ENCODE measurements around the gene ACTC1.

Gene ACTC1

GRCh38 chr15:34773013-34773412, 22.3 kb downstream of the ACTC1 start:
- no peak for TF ChIP-seq CTCF (IDR thresholded peaks at IDR 0.05; ENCODE audit: low read depth, low read length, poor library complexity, severe bottlenecking)
- TF ChIP-seq EZH2phosphoT487 (IDR thresholded peaks at IDR 0.05; ENCODE audit: borderline replicate concordance, low read length) = no peak

DNA sequence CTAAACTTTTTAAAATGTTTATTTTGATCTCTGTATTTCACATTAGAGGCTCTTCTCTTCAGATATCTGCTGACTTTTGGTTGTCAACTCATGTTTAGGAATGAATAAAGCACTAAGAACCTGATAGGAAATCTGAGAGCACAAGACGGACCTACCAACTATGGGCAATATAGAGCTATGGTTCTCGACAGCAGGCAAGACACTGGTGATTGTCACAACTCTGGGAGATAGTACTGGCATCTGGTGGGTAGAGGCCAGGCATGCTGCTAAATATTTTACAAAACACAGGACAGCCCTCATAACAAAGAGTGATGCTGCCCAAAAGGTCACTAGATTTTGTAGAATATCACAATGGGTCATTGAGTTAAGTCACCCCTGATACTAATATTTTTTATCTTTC, 23.0 kb downstream of the ACTC1 start:
- H3F3A ChIP-seq (ENCODE audit: control insufficient read depth, insufficient read depth) = no peaks in the 10 kb centered on the region
- H3K27ac ChIP-seq (ENCODE audit: low read depth, low read length) = no peak overlapping the region
- TF ChIP-seq CTCF (IDR thresholded peaks at IDR 0.05; ENCODE audit: low read depth, low read length, poor library complexity, severe bottlenecking) (no peak), EZH2phosphoT487 (IDR thresholded peaks at IDR 0.05; ENCODE audit: borderline replicate concordance, low read length) (no peak)
- no peaks in the 10 kb centered on the region for H3K9me3 ChIP-seq (ENCODE audit: control insufficient read depth, insufficient read depth, low read length)
- no peaks in the 10 kb centered on the region for H3K4me1 ChIP-seq (ENCODE audit: control insufficient read depth, low read length)
- no peaks in the 10 kb centered on the region for H3K79me2 ChIP-seq (ENCODE audit: control insufficient read depth, low read length)
- no peaks in the 10 kb centered on the region for H4K20me1 ChIP-seq (ENCODE audit: control insufficient read depth, insufficient read depth, low read depth, low read length)
- no peaks in the 10 kb centered on the region for H3K9me2 ChIP-seq (replicated peaks; ENCODE audit: control insufficient read depth, low read length)
- H3K4me2 ChIP-seq (ENCODE audit: low read length) = no peak overlapping the region
- no peaks in the 10 kb centered on the region for H3K36me3 ChIP-seq (ENCODE audit: control insufficient read depth, low read length)
- H3K4me3 ChIP-seq (ENCODE audit: low read length) = no peak overlapping the region
- H3K27me3 ChIP-seq (ENCODE audit: control insufficient read depth, low read length) = peaks cover 16% of the 10 kb centered on the region; the same call in 1 of the 2 replicates

More at GRCh38 chr15:34773013-34773412, 22.3 kb downstream of the ACTC1 start:
- no peak overlapping the region for H3K27ac ChIP-seq (ENCODE audit: low read depth, low read length)
- no peaks in the 10 kb centered on the region for H3K9me3 ChIP-seq (ENCODE audit: control insufficient read depth, insufficient read depth, low read length)
- no peaks in the 10 kb centered on the region for H3K36me3 ChIP-seq (ENCODE audit: control insufficient read depth, low read length)
- H3K4me2 ChIP-seq (ENCODE audit: low read length) = no peak overlapping the region
- no peaks in the 10 kb centered on the region for H3K79me2 ChIP-seq (ENCODE audit: control insufficient read depth, low read length)
- no peak overlapping the region for H3K4me3 ChIP-seq (ENCODE audit: low read length)
- no peaks in the 10 kb centered on the region for H3K4me1 ChIP-seq (ENCODE audit: control insufficient read depth, low read length)
- peaks cover 16% of the 10 kb centered on the region; the same call in 1 of the 2 replicates for H3K27me3 ChIP-seq (ENCODE audit: control insufficient read depth, low read length)
- H3F3A ChIP-seq (ENCODE audit: control insufficient read depth, insufficient read depth) = no peaks in the 10 kb centered on the region
- no peaks in the 10 kb centered on the region for H4K20me1 ChIP-seq (ENCODE audit: control insufficient read depth, insufficient read depth, low read depth, low read length)
- no peaks in the 10 kb centered on the region for H3K9me2 ChIP-seq (replicated peaks; ENCODE audit: control insufficient read depth, low read length)

DNA sequence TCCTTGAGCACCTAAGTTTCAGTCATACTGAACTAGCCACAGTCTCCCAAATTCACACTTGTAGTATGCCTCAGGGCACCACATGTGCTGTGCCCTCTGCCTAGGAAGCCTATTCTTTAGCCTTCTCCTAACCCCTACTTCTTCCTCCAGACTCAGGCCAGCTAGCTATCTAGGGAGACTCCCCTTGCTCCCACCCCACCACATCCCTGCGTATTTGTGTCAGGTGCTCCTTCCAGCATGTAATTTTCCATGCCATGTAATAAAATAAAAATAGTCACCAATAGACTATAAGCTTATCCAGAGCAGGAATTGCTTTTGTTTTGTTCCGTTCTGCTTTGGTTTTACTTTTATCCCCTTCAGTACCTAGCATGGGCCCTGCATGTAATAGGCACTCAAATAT, 25.6 kb downstream of the ACTC1 start:
- Histone ChIP-seq H3K27me3 (ENCODE audit: control insufficient read depth, low read length) (peaks cover 10% of the 10 kb centered on the region; the same call in 1 of the 2 replicates), H3K36me3 (ENCODE audit: control insufficient read depth, low read length) (no peaks in the 10 kb centered on the region), H3K9me2 (replicated peaks; ENCODE audit: control insufficient read depth, low read length) (no peaks in the 10 kb centered on the region), H3K4me3 (ENCODE audit: low read length) (no peak overlapping the region), H3K79me2 (ENCODE audit: control insufficient read depth, low read length) (no peaks in the 10 kb centered on the region), H3F3A (ENCODE audit: control insufficient read depth, insufficient read depth) (no peaks in the 10 kb centered on the region), H3K9me3 (ENCODE audit: control insufficient read depth, insufficient read depth, low read length) (no peaks in the 10 kb centered on the region), H4K20me1 (ENCODE audit: control insufficient read depth, insufficient read depth, low read depth, low read length) (no peaks in the 10 kb centered on the region), H3K4me2 (ENCODE audit: low read length) (no peak overlapping the region), H3K4me1 (ENCODE audit: control insufficient read depth, low read length) (no peaks in the 10 kb centered on the region), H3K27ac (ENCODE audit: low read depth, low read length) (no peak overlapping the region)
- TF ChIP-seq CTCF (IDR thresholded peaks at IDR 0.05; ENCODE audit: low read depth, low read length, poor library complexity, severe bottlenecking) (no peak), EZH2phosphoT487 (IDR thresholded peaks at IDR 0.05; ENCODE audit: borderline replicate concordance, low read length) (no peak)

Measured in DOHH2 (cell line).